Germinal center (tissue), 1 donor: Measurements from ENCODE around the gene TBC1D22A.

Experiments
- DNase-seq: peaks from one replicate; pipeline ENCODE4 v3.0.0; 2012; ENCODE audit warnings: mixed read lengths, low spot score

The TBC1D22A gene

DNA sequence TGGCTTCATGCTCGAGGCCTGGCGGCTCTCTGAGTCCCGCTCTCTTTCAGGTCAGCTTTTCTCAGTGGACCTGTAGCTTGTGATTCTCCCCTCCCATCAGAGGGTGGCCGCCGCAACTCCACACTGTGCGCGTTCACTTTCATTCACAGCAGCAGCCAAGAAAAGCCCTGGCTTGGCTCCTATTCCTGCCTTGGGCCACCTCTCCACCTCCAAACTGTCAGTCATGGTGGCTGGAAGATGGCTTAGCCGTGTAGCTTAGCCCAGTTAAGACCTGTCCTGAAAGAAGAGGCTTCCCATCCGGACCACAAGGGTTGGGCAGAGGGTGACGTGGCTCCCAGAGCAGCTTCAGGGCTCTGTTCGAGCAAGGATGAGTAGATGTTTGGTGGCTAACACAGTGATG is 125.5 kb downstream of the TBC1D22A start:
- DNase-seq: no peak

DNA sequence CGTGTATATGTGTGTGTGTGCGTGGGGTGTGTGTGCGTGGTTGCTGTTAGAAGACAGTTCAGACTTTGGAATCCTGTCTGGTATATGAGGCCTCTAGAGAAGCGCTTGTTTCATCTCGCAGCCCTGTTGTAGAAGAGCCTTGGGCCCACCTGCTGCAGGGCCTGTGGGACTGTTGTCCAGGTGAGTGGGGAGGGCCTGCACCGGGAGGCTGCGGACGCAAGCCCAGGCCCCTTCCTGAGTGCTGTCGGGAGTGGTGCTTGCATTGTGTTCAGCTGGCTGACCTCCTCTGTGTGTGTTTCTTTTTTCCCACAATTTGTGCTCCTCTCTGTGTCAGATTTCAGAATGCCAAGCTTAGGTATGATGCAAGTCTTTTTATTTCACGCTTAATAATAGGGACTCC is 128.4 kb downstream of the TBC1D22A start:
- no peak for DNase-seq

DNA sequence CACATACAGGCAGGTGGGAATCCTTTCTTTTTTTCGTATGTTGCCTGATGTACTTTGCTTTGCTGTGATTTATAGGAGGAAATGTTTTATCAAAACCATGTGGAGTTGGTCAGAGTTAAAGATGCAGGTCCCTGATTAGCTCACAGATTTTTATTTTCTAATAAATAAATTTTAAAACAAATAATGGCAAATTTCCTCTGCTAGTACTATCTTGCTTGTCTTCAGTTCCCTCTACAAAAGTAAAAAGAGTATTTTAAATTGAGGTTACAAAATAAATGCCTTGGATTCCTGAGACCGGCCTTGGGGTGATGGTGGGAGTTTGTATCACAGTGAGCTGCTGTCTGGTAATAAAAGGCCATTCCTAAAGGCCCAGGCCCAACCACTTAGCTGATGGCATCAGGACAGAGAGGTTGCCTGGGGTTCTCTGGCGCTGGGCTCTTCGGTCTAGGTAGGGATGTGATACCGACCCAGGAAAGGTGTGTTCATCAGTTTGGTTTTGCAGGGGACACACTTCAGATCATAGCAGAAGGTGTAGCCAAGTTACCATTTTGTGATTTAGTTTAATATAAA is 129.0 kb downstream of the TBC1D22A start:
- DNase-seq: no peak

DNA sequence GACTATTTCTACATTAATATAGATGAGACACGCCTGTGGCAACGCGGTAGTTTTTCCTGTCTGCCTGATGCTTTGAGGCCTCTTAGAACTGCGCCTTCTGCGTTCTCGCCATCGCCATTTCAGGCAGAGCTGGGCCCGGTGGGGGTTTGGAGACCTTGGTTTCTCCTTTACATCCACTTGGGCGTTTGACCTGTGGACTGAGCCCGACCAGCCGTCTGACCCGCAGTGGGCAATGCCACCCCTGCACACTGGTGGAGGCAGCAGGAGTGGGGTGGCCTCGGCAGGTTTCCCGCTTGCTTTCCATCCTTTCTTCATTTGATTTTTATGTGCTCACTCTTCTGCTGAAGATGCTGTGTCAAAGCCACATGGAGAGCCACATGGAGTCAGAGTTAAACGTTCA is 130.4 kb downstream of the TBC1D22A start:
- no peak for DNase-seq

DNA sequence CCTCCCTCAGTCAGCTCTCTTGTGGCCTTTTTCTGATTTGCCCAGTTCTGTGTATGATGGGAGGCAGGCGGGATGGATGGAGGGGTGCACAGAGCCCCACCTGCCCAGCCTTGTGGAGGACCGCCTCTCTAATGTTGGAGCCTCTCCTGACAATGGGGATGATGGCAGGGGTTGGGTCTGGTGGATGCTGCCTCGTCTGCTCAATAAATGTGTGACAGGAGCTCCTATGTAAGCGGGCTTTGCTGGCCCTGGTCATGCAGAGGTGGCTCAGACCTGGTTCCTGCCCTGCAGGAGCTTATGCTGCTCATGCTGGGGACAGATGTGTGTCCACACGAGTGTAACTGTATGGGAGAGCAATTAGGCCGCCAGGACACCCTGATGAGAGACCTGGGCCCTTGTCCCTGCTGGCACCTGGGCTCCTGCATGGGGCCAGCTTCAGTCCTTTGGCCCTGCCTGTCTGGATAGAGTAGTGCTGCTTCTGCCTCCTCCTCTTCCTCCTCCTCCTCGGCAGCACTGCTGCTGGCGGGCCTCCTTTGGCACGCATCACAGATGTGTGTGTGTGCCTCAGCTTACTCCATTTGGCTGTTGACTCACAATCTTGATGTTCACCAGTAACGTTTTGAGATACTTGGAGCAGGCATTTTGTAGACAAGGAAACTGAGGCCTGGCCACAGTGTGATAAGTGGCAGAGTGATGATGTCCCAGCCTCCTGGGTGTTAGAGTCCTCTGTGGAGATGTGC is 131.0 kb downstream of the TBC1D22A start:
- no peak for DNase-seq

DNA sequence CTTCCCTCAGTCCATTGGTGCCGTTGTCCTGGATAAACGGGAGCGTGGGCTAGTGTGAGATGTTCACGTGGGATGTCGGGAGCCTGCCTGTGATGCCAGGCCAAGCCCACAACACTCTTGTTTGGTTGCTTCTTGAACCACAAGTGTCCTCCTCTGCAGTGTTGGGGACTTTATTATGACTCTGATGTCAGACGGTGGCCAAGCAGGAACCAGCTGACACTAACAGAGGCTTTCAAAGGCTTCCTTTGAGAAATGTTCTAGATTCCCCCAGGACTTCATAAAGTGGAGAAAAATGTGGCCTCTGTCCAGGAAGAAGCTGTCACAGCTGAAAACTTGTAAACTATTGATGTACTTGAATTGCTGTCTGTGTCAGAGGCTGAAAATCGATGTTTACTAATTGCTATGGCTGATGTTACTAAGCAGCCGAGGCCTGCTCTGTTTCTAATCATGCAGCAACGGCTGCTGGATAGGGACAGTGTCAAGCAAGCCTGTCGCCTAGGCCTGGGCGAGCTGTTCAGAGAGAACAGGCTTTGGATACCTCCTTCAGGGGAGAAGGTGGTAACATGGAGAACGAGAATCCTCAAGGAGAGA is 131.7 kb downstream of the TBC1D22A start:
- no peak for DNase-seq

DNA sequence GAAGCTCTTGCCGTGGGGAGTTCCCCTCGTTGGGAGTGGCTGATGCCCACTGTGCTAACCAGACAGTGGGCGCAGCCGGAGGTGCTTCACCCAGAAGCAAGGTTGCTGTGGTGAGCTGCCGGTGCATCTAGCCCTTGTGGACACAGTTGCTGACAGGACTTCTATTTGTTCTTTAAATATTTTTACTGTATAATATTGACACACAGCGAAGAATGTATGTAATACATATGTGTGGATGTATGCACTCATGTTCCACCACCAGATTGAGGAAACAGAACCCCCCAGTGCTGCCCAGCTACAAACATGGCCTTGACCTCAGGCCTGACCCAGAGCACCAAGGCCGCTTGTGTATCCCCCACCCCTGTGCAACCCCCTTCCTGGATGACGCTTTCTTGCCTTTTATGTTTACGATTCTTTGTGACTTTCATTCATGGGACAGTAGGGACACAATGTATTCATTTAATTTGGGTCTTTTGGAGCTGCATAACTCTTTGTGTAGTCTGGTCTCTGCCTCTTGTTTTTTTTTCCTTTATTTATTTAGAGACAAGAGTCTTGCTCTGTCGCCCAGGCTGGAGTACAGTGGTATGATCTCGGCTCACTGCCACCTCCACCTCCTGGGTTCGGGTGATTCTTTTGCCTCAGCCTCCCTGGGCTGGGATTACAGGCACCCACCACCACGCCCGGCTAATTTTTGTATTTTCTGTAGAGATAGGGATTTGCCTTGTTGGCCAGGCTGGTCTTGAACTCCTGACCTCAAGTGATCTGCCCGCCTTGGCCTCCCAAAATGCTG is 132.6 kb downstream of the TBC1D22A start:
- DNase-seq: no peak

DNA sequence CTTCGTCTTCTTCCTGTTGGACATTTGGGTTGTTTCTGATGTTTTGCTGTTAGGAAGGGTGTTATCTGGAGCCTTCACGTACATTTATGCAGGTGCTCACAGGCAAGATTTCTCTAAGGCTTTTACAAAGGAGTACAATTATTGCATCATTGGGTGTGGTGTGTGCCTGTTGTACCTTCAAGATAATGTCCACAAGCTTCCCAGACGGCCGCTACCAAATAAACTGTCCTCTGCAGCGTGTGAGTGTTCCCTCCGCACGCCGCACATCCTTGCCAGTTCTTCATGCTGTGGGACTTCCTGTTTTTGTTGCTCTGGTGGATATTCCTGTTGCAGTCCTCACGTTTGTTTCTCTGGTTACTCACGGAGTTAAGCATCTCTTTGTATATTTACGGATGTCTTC is 133.3 kb downstream of the TBC1D22A start:
- no peak for DNase-seq

DNA sequence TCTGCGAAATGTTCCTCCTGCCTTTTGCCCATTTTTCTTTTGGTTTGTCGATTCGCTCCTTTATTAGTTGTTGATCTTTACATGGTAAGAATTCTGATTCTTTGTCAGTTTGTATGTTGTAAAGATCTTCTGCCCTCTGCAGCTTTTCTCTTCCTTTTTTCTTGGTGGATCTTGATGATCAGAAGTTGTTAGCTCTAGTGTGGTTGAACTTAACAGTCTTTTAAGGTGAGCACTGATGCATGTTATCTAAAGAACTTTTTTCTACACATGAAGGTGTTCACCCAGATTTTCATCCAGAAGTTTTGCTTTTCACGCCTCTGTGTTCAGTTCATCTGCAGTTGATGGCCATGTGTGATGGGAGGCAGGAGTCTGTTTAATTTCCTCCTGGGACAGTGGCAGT is 133.7 kb downstream of the TBC1D22A start:
- DNase-seq: no peak

DNA sequence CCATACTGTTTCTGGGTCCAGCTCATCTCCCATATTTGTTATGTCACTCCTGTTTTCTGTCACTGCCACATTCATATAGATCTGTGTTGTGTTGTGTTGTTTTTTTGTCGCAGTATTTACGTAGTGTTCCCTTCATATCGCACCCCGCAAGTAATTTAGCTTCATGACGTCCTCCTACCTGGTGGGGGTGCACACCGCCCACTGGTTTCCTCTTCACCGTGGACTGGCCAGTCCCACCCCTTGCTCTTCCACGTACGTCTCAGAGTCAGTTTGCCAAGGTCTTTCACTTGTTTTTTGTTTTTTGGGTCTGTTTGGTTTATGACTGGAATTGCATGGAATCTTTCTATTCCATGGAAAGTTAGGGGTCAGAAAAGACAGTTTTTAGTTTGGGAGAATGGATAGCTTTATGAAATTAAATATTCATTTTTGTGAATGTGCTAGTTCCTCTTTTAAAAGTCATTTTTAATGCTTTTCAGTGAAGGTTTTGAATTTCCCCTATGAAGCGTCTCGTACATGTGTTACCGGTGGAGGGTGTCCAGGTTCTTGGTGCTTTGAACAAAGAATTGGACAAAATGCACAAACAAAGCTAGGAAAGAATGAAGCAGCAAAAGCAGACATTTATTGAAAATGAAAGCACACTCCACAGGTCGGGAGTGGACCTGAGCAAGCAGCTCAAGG is 134.3 kb downstream of the TBC1D22A start:
- DNase-seq: no peak

DNA sequence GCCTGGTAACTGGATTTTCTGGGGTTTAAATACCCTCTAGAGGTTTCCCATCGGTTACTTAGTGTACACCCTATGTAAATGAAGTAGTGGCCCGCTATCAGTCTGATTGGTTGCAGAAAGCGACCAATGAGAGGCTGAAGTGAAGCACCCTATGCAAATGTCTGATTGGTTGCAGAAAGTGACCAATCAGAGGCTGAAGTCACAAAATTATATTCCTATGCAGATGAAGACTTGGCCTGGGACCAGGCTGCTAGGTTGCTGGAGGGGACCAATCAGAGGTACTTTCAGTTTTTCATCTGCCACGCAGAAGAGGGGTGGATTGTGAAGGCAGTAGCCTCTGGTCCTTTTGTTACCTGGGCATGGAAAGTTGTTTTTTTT is 134.8 kb downstream of the TBC1D22A start:
- DNase-seq: no peak

DNA sequence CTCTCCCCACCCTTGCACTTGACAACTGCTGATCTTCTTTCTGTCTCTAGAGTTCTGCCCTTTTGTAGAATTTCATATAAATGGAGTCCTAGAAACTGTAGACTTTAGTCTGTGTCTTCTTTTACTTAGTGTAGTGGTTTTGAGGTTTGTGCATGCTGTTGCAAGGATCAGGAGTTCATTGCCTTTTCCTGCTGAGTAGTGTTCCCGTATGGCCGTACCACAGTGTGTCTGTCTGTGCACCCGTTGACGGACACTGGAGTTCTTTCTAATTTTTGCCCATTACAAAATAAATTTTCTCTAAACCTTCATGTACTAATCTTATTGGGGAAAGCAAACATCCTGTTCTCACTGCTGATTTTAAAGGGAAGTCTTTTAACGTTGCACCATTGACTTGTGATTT is 138.1 kb downstream of the TBC1D22A start:
- DNase-seq: no peak

DNA sequence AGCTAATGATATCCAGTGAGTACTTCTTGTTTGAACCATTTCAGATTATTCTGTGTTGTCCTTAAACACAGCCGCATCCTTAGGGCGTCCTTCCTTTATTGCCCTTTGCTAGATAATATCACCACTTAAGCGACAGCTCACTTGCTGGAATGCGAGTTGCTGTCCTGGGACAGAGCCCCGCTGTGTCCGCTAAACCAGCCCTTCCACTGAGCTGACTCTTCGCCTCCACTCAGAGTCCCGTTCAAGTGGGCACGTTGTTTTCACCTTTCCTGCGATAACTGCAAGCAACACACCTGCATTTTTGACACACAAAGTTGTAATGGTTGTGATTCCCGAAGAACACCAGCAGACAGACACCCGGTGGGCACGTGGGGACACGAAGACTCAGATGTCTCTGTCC is 140.0 kb downstream of the TBC1D22A start:
- DNase-seq: no peak

DNA sequence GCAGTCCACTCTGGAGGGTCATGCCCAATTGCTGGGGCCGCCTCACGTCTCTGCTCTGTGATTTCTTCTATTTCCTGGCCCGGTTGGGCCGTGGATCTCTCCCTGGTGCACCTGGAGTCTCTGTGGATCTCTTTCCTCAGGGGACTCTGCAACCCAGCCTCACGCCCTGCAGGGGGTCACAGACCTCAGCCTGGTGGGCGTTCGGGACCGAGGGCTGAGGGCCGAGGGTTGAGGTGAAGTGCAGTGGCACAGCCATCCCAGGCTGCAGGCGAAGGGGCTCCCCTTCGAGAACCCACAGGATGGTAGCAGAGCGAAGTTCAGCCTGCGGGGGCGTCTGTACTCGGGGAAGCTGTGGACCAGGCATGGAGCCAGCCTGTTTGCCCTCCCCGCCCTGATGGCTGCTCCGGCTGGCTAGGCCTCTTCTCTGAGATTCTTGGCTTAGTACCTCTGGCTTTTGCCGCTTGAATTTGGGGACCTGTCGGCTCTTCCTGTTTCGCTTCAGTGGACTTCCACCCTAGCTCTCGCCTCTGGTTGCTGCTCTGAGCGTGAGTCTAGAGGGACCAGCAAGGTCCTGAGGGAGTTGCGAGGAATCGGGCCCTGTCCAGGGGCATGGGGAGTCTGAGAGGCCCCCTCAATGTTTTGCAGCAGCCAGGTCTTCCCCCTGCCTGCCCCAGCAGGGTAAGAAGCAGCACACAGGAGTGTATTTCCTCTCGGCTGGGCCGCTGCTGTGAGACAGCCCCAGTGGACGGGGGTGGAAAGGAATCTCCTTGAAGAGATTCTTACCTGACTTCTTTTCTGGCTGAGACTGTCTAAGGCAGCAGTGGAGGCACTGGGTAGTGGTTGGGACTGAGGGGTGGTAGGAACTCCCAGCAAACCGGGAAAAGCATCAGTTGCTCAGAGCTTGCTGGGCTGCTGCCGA is 140.8 kb downstream of the TBC1D22A start:
- no peak for DNase-seq

DNA sequence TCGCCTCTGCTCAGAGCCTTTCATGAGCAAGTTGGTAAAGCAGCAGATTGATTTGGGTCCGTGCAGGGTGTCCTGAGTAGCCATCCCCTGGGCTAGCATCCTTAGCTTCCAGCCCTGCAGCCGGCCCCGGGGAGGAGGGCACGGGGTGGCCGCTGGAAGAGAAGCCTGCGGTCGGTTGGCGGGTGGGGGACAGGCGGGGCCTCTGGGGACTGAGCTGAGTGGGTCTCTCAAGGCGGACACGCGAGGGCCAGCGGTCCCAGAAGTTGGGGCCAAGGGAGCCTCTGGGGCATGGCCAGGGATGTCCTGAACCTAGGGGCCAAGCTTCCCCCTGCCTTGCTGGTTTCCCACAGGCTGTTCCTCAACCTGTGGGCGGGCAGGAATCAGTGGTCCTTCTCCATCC is 143.0 kb downstream of the TBC1D22A start:
- no peak for DNase-seq

DNA sequence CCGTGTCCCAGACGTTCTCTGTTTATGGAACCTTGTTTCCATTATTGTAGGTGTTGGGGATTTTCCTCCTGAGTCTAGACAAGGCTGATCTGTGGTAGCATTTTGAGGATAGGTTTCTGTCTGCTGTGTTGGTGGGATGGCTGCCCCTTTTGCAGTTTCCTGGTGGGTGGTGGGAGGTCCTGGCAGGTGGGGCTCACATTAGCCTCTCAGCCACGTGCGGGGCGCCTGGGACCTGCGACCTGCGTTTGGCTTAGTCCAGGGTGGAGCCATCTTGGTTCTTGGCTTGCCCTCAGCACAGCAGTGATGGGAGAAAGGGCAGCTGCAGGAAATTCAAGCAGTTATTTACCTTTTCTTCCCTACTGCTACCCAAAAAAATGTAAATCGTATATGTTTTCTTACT is 143.4 kb downstream of the TBC1D22A start:
- DNase-seq: no peak

DNA sequence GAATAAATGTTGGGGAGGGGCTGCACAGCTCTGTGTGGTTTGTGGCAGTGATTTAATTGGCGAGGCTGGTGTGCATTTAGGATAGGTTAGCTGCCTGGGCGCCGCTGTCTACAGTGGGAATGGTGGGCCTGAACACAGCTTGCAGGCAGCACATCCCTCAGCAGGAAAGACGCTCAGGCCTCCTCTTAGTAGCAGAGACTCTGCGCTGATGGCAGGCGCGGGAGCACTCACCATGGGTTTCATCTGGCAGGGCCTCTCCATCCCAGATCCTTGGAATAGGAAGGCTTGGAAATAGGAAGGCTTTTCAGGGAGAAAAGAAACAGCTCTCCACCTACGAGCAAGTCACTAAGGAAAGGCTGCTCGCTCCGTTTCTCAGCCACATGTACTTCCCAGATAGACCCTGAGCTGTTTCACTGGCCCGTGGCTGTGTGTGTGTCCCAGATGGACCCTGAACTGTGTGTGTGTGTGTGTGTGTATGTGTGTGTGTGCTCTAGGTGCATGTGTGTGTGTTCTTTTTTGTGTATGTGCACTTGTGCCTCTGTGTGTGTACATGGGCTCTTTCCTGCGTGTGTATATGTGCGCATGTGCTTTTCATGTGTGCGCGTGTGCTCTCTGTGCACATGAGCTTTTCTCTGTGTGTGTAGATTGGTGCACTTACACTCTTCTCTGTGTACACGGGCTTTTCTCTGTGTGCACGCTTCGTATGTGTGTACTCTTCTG is 144.0 kb downstream of the TBC1D22A start:
- DNase-seq: no peak

DNA sequence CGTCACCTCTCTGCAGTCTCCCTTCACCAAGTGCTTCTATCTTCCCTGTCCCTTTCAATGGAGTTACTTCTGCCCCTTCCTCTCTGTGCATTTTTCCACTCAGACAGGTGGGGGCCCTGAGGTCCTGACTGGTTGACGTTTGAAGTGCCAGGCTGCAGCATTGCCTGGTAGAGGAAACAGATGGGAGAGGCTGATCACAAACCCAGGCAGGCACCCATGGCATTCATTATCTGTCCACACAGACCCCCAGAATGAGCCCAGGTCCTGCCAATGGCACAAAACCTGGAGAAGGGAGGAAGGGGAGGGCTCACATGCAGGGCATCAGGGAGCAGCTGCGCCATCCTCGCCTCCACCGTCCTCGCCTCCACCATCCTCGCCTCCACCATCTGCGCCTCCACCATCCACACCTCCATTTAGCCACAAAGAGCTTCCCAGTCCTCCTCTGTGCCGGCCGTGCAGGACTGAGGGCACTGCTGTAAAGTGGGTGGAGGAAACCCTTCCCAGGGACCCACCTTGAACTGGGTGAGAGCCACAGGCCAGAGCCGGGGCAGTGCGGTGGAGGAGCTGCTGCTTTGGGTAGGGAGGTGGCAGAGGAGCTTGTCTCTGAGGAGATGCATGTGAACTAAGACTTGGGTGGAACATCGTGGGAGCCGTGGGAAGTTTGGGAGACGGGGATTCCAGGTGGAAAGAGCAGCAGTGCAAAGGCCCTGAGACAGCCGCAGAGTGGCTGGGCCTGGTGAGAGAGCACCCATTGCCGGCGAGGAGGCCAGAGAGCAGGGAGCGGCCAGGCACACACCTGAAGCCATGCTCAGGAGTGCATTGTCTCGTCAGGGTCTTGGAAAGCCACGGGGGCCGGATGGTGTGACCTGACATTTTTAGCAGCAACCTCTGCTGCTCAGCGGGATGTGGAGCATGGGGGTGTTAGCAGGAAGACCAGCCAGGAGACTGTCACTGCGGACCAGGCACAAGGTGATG is 145.1 kb downstream of the TBC1D22A start:
- no peak for DNase-seq

DNA sequence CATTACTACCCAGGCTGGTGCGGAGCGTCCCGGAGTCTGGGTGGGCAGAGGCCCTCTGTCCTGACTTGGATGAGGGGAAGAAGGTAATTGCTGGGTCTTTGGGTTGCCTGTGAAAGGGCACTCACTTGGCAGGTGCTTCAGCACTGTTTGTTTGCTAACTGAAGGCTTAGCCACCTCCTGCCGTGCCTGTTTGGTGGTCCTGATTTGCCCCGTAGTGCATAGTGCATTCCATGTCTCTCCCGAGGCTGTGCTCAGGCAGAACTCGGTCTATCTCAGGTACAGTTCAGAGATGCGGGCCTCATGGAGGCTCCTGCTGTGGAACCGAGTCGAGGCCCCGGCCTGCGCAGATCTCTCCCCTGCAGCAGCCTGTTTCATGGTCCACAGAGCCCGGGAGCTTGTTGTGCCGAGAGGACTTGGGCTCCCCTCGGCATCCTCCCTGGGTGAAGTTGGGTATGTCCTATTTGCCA is 146.2 kb downstream of the TBC1D22A start:
- DNase-seq: no peak
